Measurements from ENCODE around the gene MYO16.

- TF ChIP-seq CTCF (IDR thresholded peaks at IDR 0.05; ENCODE audit: poor library complexity, severe bottlenecking) (no peak), EP300 (conservative IDR thresholded peaks at IDR 0.05; ENCODE audit: poor library complexity, severe bottlenecking) (no peak), POLR2AphosphoS5 (IDR thresholded peaks at IDR 0.05) (no peak), REST (IDR thresholded peaks at IDR 0.05; ENCODE audit: borderline replicate concordance) (no peak), TAF1 (IDR thresholded peaks at IDR 0.05; ENCODE audit: low read depth) (no peak), EZH2 (IDR thresholded peaks at IDR 0.05; ENCODE audit: borderline replicate concordance, insufficient read depth, low read length, poor library complexity, severe bottlenecking) (no peak), SMC3 (conservative IDR thresholded peaks at IDR 0.05; ENCODE audit: poor library complexity) (no peak)
These were observed 523.5 kb downstream of the MYO16 start for GRCh38 chr13:109152941-109153340.

All from neural cell (in vitro differentiated cells).